ENCODE measurements around the gene SRI. TPM values are rescaled to one million over a fixed set of nuclear protein-coding genes. Genes with fewer than 3 reads are reported as not detected.

Gene SRI
- total and polyA plus RNA-seq, 2 donors (not counting 3 experiments of a cell fraction or from before 2014, with no cell fraction given), result 121 to 204 TPM

- intact Hi-C loops (cut with micrococcal nuclease) (no loop called here), dilution Hi-C loops (cut with MboI; ENCODE audit: extremely low pct_ligation_motif_present, low sequenced_read_pairs) (no loop called here)
- no peak for TF ChIP-seq POLR2A (IDR thresholded peaks at IDR 0.05; ENCODE audit: low read depth, low read length)
- no peak for TF ChIP-seq POLR2AphosphoS5 (IDR thresholded peaks at IDR 0.05; ENCODE audit: insufficient read depth, low read depth, low read length)
- TF ChIP-seq CTCF (IDR thresholded peaks at IDR 0.05; ENCODE audit: extremely low read depth in 1 of 2, insufficient read depth in 1 of 2, low read depth in 1 of 2, low read length in 2 of 2), result no peak
- TF ChIP-seq MAX (IDR thresholded peaks at IDR 0.05; ENCODE audit: insufficient read depth, insufficient read length), result no peak
- no peak for TF ChIP-seq JUN (IDR thresholded peaks at IDR 0.05; ENCODE audit: borderline replicate concordance, insufficient read depth, insufficient read length, low read depth)
- no peak for TF ChIP-seq GATA2 (IDR thresholded peaks at IDR 0.05; ENCODE audit: insufficient read depth, insufficient read length, low read depth, low read length)
- TF ChIP-seq EZH2 (IDR thresholded peaks at IDR 0.05; ENCODE audit: borderline replicate concordance, low read depth, low read length, severe bottlenecking), result no peak
- no peak for TF ChIP-seq FOS (IDR thresholded peaks at IDR 0.05; ENCODE audit: borderline replicate concordance, insufficient read depth, low read length)
- no peak for TF ChIP-seq MYC (IDR thresholded peaks at IDR 0.05; ENCODE audit: low read depth, low read length)
- ChIA-PET POLR2A (no interaction called here), CTCF (interaction anchor here (1.3 kb wide), 1 partner anchor 19 kb away, joined by 4 read pairs; the partner anchor contains the start of gene SRI)
- Histone ChIP-seq H2AFZ (ENCODE audit: low read depth, low read length) (no peak overlapping the region), H3K4me1 (ENCODE audit: control insufficient read depth, extremely low read depth, insufficient read depth, low read length) (no peaks in the 10 kb centered on the region), H3K9me3 (replicated peaks; ENCODE audit: control insufficient read depth, insufficient read depth, low read length) (no peaks in the 10 kb centered on the region), H3K27ac (ENCODE audit: insufficient read depth, low read depth, low read length) (no peak overlapping the region), H3K36me3 (ENCODE audit: control insufficient read depth in 2 of 2, extremely low read depth in 1 of 2, insufficient read depth in 2 of 2, low read length in 2 of 2) (peaks cover 8 to 13% of the 10 kb centered on the region in 2 experiments), H4K20me1 (replicated peaks; ENCODE audit: control insufficient read depth, extremely low read depth, insufficient read depth, low read length) (no peaks in the 10 kb centered on the region), H3K27me3 (ENCODE audit: control insufficient read depth in 2 of 2, insufficient read depth in 2 of 2, low read length in 2 of 2) (no peaks in the 10 kb centered on the region), H3K4me2 (ENCODE audit: insufficient read depth, low read length) (no peak overlapping the region), H3K9ac (replicated peaks; ENCODE audit: extremely low read depth, insufficient read depth, low read length) (no peak overlapping the region), H3K79me2 (ENCODE audit: control insufficient read depth, insufficient read depth, low read length) (no peaks in the 10 kb centered on the region), H3K9me1 (replicated peaks; ENCODE audit: control insufficient read depth, extremely low read depth, insufficient read depth, low read length) (no peaks in the 10 kb centered on the region), H3K4me3 (replicated peaks in 1 of 3; ENCODE audit: insufficient read depth in 1 of 3, low read depth in 1 of 3, low read length in 3 of 3) (no peak overlapping the region)
- no TSS peak for BruUV-seq (replicated peaks)
- DNase-seq (ENCODE audit: low read depth, low spot score) (no peak), FAIRE-seq (no peak)
Observed at GRCh38 chr7:88201305-88201704, 18.5 kb downstream of the SRI start.

All from endothelial cell of umbilical vein (primary cell).